RWPE2 (cell line): ENCODE data around the gene RAF1.

Source experiments
- ATAC-seq: fragments of 200-7000 bp; cut with Tn5 transposase; 3 replicates; pipeline ENCODE4 v1.9.1; 2021; ENCODE audit warnings: low read depth
- DNase-seq: peaks from one replicate; pipeline ENCODE4 v3.0.0-alpha.2; 2020; ENCODE audit warnings: low spot score
- H3K27ac ChIP-seq: fragments of 450-650 bp; 2 replicates; pipeline ENCODE4 v1.5.1; 2017; ENCODE audit warnings: mild to moderate bottlenecking; ENCODE audit not compliant: poor library complexity, severe bottlenecking
- H3K27me3 ChIP-seq: fragments of 250-450 bp; sonication (Bioruptor Pico); 2 replicates; pipeline ENCODE4 v1.5.1; 2021; ENCODE audit warnings: mild to moderate bottlenecking, moderate library complexity; ENCODE audit not compliant: insufficient read depth, poor library complexity, severe bottlenecking
- H3K36me3 ChIP-seq: fragments of 250-450 bp; sonication (Bioruptor Pico); 2 replicates; pipeline ENCODE4 v1.5.1; 2020; ENCODE audit warnings: low read depth, mild to moderate bottlenecking, moderate library complexity
- H3K4me1 ChIP-seq: fragments of 250-450 bp; sonication (Bioruptor Pico); 2 replicates; pipeline ENCODE4 v1.5.1; 2021; ENCODE audit warnings: mild to moderate bottlenecking, moderate library complexity; ENCODE audit not compliant: insufficient read depth, poor library complexity, severe bottlenecking
- H3K4me3 ChIP-seq: fragments of 250-450 bp; sonication (Bioruptor Pico); 2 replicates; pipeline ENCODE4 v1.5.1; 2021; ENCODE audit warnings: mild to moderate bottlenecking, moderate library complexity; ENCODE audit not compliant: severe bottlenecking
- H3K9me3 ChIP-seq: fragments of 250-450 bp; sonication (Bioruptor Pico); 2 replicates; pipeline ENCODE4 v1.5.1; 2021; ENCODE audit warnings: mild to moderate bottlenecking, moderate library complexity; ENCODE audit not compliant: severe bottlenecking
- CTCF ChIP-seq: fragments of 450-650 bp; IDR thresholded peaks from one replicate; pipeline ENCODE4 v1.5.1; 2017; ENCODE audit warnings: mild to moderate bottlenecking, moderate library complexity; ENCODE audit not compliant: poor library complexity, severe bottlenecking

The RAF1 gene

GRCh38 chr3:12660196-12660595, 3.7 kb downstream of the RAF1 start:
- H3K4me3 ChIP-seq, result no peak overlapping the region
- no peaks in the 10 kb centered on the region for H3K27me3 ChIP-seq
- H3K9me3 ChIP-seq, result no peaks in the 10 kb centered on the region
- ATAC-seq, result no peak
- no peaks in the 10 kb centered on the region for H3K36me3 ChIP-seq
- no peak for TF ChIP-seq CTCF
- no peak for DNase-seq
- no peak overlapping the region for H3K27ac ChIP-seq
- peaks cover 24% of the 10 kb centered on the region for H3K4me1 ChIP-seq

- Histone ChIP-seq H3K4me3 (no peak overlapping the region), H3K4me1 (peaks cover 24% of the 10 kb centered on the region), H3K27me3 (no peaks in the 10 kb centered on the region), H3K9me3 (no peaks in the 10 kb centered on the region), H3K36me3 (no peaks in the 10 kb centered on the region), H3K27ac (peak overlapping the region; percentile 11)
- ATAC-seq (no peak), DNase-seq (no peak)
- no peak for TF ChIP-seq CTCF
Measured at GRCh38 chr3:12659316-12660015, 4.5 kb downstream of the RAF1 start.

- H3K9me3 ChIP-seq, result no peaks in the 10 kb centered on the region
- H3K27ac ChIP-seq, result peak overlapping the region; percentile 11
- H3K36me3 ChIP-seq, result no peaks in the 10 kb centered on the region
- TF ChIP-seq CTCF, result no peak
- no peak for DNase-seq
- H3K4me3 ChIP-seq, result no peak overlapping the region
- 0 out of 3 replicates have a peak, but pooled peaks have one; percentile 33 for ATAC-seq
- H3K4me1 ChIP-seq, result peaks cover 24% of the 10 kb centered on the region
- no peaks in the 10 kb centered on the region for H3K27me3 ChIP-seq
Measured at GRCh38 chr3:12658593-12659058, 5.3 kb downstream of the RAF1 start.

GRCh38 chr3:12656850-12657249, 7.1 kb downstream of the RAF1 start:
- no peak for DNase-seq
- Histone ChIP-seq H3K4me3 (no peak overlapping the region), H3K9me3 (no peaks in the 10 kb centered on the region), H3K27me3 (no peaks in the 10 kb centered on the region), H3K4me1 (peaks cover 24% of the 10 kb centered on the region), H3K27ac (no peak overlapping the region), H3K36me3 (no peaks in the 10 kb centered on the region)
- ATAC-seq, result no peak
- no peak for TF ChIP-seq CTCF

GRCh38 chr3:12656193-12656592, 7.7 kb downstream of the RAF1 start:
- no peaks in the 10 kb centered on the region for H3K27me3 ChIP-seq
- TF ChIP-seq CTCF, result no peak
- ATAC-seq, result no peak
- H3K36me3 ChIP-seq, result no peaks in the 10 kb centered on the region
- DNase-seq, result no peak
- H3K4me1 ChIP-seq, result peaks cover 21% of the 10 kb centered on the region
- no peaks in the 10 kb centered on the region for H3K9me3 ChIP-seq
- no peak overlapping the region for H3K27ac ChIP-seq
- H3K4me3 ChIP-seq, result no peak overlapping the region
